Thoracic aorta (tissue), 2 donors: ENCODE measurements around the gene RASA3. TPM values are rescaled to one million over a fixed set of nuclear protein-coding genes. Genes with fewer than 3 reads are reported as not detected.

ENCODE experiments used
- ATAC-seq: fragments of 150-250 bp; one replicate; pipeline ENCODE4 v1.8.0; 2017; ENCODE audit warnings: low read depth; ENCODE audit not compliant: insufficient number of reproducible peaks, low FRiP score
- DNase-seq: peaks from one replicate; pipeline ENCODE4 v3.0.0-alpha.2; 2020; ENCODE audit warnings: low spot score
- H3K27ac ChIP-seq, 2 donors: fragments of 200-600 bp; sonication (generic); 1 replicate in 1 of 2; 2 replicates in 1 of 2; pipeline ENCODE4 v1.5.1; 2016; ENCODE audit warnings: mild to moderate bottlenecking in 2 of 2, moderate library complexity in 2 of 2
- H3K27me3 ChIP-seq: fragments of 200-600 bp; sonication (generic); replicated peaks from 2 replicates; pipeline ENCODE4 v1.6.0; 2016; ENCODE audit warnings: mild to moderate bottlenecking; ENCODE audit not compliant: insufficient read depth
- H3K36me3 ChIP-seq: fragments of 200-600 bp; sonication (generic); one replicate; pipeline ENCODE4 v1.5.1; 2016
- H3K4me1 ChIP-seq, 2 donors: fragments of 200-600 bp; sonication (generic); 1 replicate in 1 of 2; 2 replicates in 1 of 2; pipeline versions ENCODE4 v1.5.1 to v1.6.0; 2016; ENCODE audit warnings: low read depth in 2 of 2, mild to moderate bottlenecking in 1 of 2; ENCODE audit not compliant: control insufficient read depth in 1 of 2
- H3K4me3 ChIP-seq: fragments of 200-600 bp; sonication (generic); 2 replicates; pipeline ENCODE4 v1.5.1; 2016; ENCODE audit warnings: mild to moderate bottlenecking
- H3K9me3 ChIP-seq: fragments of 200-600 bp; sonication (generic); 2 replicates; pipeline ENCODE4 v1.5.1; 2016
- total RNA-seq, 2 donors: library from RNA; depleted of rRNA; stranded (reverse); fragments of >200 nt; gene quantifications; one replicate each; pipeline versions ENCODE4 v1.1.0 to v1.2.3, GENCODE V29; 2016
- TF ChIP-seq, protein P1 (sequence below): fragments of 200-600 bp; sonication (generic); IDR thresholded peaks from one replicate; pipeline ENCODE4 v1.5.1; 2019; ENCODE audit warnings: antibody characterized with exemption

RASA3 gene
- total RNA-seq, 2 donors from 2014 or later: 38.9 to 48.6 TPM

DNA sequence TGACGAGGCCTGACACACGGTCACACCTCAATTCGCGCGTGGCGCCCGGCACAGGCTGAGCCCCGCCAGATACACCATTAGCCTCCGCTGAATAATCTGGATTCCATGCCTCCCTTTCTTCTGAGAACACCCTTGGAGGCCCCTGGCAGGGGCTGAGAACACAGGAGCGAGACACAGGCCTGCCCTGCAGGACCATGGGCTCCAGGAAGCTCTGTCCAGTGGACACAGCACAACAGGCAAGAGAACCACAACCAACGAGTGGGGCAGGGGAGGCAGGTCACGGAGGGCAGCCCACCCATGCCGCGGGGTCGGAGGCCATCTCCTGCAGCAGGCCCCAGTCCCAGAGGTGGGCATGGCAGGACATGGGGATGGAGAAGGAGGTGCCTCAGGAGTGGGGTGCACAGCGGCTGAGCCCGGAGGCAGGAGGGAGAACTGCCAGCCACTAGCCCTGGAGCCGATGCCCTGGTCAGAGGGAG lies 82.8 kb downstream of the RASA3 start:
- Histone ChIP-seq H3K27me3 (no peaks in the 10 kb centered on the region), H3K27ac (no peak overlapping the region), H3K4me3 (no peak overlapping the region), H3K36me3 (peaks cover 9% of the 10 kb centered on the region), H3K4me1 (no peaks in the 10 kb centered on the region), H3K9me3 (no peaks in the 10 kb centered on the region)
- DNase-seq (no peak), ATAC-seq (no peak)
- TF ChIP-seq, protein P1, sequence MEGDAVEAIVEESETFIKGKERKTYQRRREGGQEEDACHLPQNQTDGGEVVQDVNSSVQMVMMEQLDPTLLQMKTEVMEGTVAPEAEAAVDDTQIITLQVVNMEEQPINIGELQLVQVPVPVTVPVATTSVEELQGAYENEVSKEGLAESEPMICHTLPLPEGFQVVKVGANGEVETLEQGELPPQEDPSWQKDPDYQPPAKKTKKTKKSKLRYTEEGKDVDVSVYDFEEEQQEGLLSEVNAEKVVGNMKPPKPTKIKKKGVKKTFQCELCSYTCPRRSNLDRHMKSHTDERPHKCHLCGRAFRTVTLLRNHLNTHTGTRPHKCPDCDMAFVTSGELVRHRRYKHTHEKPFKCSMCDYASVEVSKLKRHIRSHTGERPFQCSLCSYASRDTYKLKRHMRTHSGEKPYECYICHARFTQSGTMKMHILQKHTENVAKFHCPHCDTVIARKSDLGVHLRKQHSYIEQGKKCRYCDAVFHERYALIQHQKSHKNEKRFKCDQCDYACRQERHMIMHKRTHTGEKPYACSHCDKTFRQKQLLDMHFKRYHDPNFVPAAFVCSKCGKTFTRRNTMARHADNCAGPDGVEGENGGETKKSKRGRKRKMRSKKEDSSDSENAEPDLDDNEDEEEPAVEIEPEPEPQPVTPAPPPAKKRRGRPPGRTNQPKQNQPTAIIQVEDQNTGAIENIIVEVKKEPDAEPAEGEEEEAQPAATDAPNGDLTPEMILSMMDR: no peak

DNA sequence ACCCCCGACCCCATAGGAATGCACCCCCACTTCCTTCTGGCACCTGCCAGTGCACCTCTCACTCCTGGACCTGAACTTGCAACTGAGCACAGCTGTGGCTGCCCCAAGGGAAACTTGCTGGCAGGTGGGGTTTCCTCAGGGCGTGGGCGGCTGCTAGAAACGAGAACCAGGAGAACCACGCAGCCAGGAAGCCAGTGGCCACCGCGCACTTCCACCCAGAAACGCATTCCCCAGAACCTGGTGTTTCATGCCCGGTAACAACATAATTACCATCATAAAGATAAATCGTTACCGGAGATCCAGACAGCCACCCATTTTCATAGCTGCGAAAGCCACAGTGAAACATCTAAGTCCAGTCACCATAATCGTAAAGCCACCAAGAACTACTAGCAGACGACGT lies 83.4 kb downstream of the RASA3 start:
- TF ChIP-seq, protein P1: no peak
- Histone ChIP-seq H3K4me1 (no peaks in the 10 kb centered on the region), H3K27ac (no peak overlapping the region), H3K27me3 (no peaks in the 10 kb centered on the region), H3K4me3 (no peak overlapping the region), H3K9me3 (no peaks in the 10 kb centered on the region), H3K36me3 (peaks cover 9% of the 10 kb centered on the region)
- no peak for DNase-seq
- no peak for ATAC-seq

DNA sequence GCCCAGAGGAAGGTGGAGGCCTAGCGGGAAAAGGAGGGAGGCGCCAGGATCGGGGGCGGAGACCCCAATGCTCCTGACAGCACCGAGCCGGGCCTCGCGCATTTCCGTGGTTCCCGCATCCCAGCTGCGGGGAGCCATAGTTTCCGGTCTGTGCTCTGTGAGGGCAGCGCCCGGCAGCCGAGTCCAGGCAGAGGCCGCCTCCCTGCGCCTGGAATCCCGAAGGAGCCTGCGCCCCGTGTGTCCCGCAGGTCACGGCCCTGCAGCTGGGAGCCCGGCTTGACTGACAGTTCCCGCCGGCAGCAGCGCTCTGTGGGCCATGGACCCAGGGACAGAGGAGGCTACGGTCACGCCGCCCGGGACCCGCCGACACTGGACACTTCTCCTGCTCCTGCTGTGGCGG lies 84.0 kb downstream of the RASA3 start:
- Histone ChIP-seq H3K9me3 (no peaks in the 10 kb centered on the region), H3K27ac (no peak overlapping the region), H3K4me1 (no peaks in the 10 kb centered on the region), H3K4me3 (no peak overlapping the region), H3K36me3 (peaks cover 9% of the 10 kb centered on the region), H3K27me3 (no peaks in the 10 kb centered on the region)
- TF ChIP-seq, protein P1: no peak
- DNase-seq: no peak
- no peak for ATAC-seq

DNA sequence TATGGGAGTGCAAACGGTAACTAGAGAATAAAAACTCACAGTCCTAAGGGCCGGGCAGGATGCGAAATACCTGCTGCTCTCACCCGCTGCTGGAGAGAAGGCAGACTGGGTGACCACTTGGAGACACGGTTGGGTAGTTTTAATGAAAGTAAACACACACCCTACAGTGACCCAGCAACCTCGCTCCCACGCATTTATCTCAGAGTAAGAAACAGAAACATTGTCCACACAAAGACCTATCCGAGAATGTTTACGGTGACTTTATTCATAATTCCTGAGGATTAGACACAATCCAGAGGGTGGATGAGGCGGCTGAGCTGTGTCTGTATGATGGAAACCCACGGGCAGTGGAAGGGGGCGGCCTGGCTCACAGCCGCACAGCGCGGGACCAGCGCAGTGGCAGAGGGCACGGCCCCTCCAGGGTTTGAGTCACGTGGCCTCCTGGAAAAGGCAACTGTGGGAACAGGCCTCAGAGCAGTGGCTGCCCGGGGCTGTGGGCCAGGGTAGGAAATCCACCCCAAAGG lies 85.0 kb downstream of the RASA3 start:
- Histone ChIP-seq H3K4me3 (no peak overlapping the region), H3K27ac (no peak overlapping the region), H3K27me3 (no peaks in the 10 kb centered on the region), H3K4me1 (no peaks in the 10 kb centered on the region), H3K36me3 (peaks cover 9% of the 10 kb centered on the region), H3K9me3 (no peaks in the 10 kb centered on the region)
- ATAC-seq (no peak), DNase-seq (no peak)
- TF ChIP-seq, protein P1: no peak

DNA sequence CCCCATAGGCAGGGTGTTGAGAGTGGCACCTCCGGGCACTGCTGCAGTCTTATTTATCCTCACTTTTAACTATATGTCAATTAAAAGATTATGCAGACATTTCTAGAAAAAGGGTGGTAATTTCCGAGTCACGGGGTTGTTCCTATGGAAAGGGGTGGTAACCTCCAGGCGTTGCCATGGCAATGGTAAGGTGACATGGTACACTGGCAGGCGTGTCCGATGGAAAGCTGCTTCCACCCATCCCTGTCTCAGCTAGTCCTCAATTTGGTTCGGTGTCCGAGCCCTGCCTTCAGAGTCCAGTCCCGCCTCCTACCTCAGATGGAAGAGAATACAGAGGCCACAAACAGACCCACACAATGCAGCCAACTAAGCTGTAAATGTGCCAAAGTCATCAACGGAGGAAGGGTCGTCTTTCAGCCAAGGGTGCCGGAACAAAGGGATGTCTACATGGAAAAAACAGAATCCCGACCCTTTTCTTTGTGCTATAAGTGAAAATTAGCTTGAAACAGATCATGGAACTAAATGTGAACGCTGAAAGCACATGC lies 85.9 kb downstream of the RASA3 start:
- Histone ChIP-seq H3K9me3 (no peaks in the 10 kb centered on the region), H3K4me3 (no peak overlapping the region), H3K27ac (no peak overlapping the region), H3K27me3 (no peaks in the 10 kb centered on the region), H3K4me1 (no peaks in the 10 kb centered on the region), H3K36me3 (peaks cover 9% of the 10 kb centered on the region)
- no peak for DNase-seq
- TF ChIP-seq, protein P1: no peak
- no peak for ATAC-seq
